Trophoblast cell (in vitro differentiated cells and primary cell): ENCODE measurements around the gene RPS19.
A peak's percentile ranks its signal among the peaks of the same experiment; 100 is the strongest.

Experiments
- DNase-seq, 2 donors: peaks; one replicate each; pipeline ENCODE4 v3.0.0-alpha.2; 2016
- H2AFZ ChIP-seq: 2 replicates; pipeline ENCODE4 v1.6.1; 2013; ENCODE audit warnings: low read length, moderate library complexity, mild to moderate bottlenecking; ENCODE audit not compliant: insufficient read depth, poor library complexity
- H2AK5ac ChIP-seq: 2 replicates; pipeline ENCODE4 v1.6.1; 2013; ENCODE audit warnings: mild to moderate bottlenecking, low read length
- H2BK120ac ChIP-seq: 2 replicates; pipeline ENCODE4 v1.6.1; 2013; ENCODE audit warnings: low read length, mild to moderate bottlenecking, moderate library complexity; ENCODE audit not compliant: insufficient read depth, poor library complexity
- H2BK12ac ChIP-seq: 2 replicates; pipeline ENCODE4 v1.6.1; 2013; ENCODE audit warnings: mild to moderate bottlenecking, low read length, moderate library complexity
- H2BK5ac ChIP-seq: 2 replicates; pipeline ENCODE4 v1.6.1; 2013; ENCODE audit warnings: low read length, low read depth, moderate library complexity, mild to moderate bottlenecking; ENCODE audit not compliant: poor library complexity
- H3K14ac ChIP-seq: 2 replicates; pipeline ENCODE4 v1.6.1; 2013; ENCODE audit warnings: mild to moderate bottlenecking, low read length
- H3K18ac ChIP-seq: 2 replicates; pipeline ENCODE4 v1.6.1; 2013; ENCODE audit warnings: mild to moderate bottlenecking, low read length
- H3K23ac ChIP-seq: 2 replicates; pipeline ENCODE4 v1.6.1; 2013; ENCODE audit warnings: low read length
- H3K27ac ChIP-seq: 2 replicates; pipeline ENCODE4 v1.5.1; 2013; ENCODE audit warnings: low read depth, mild to moderate bottlenecking, inconsistent platforms, low read length, moderate library complexity
- H3K27me3 ChIP-seq: 2 replicates; pipeline ENCODE4 v1.6.1; 2013; ENCODE audit warnings: inconsistent platforms, mild to moderate bottlenecking, low read length, moderate library complexity; ENCODE audit not compliant: insufficient read depth
- H3K36me3 ChIP-seq, 2 experiments: 1 replicate in 1 of 2; 2 replicates in 1 of 2; pipeline ENCODE4 v1.6.1; 2013; ENCODE audit warnings: low read length in 2 of 2, mild to moderate bottlenecking in 2 of 2, moderate library complexity in 1 of 2; ENCODE audit not compliant: insufficient read depth in 2 of 2, control insufficient read depth in 1 of 2
- H3K4ac ChIP-seq: 2 replicates; pipeline ENCODE4 v1.6.1; 2013; ENCODE audit warnings: low read depth, mild to moderate bottlenecking, low read length, moderate library complexity
- H3K4me1 ChIP-seq, 2 experiments: 1 replicate in 1 of 2; 2 replicates in 1 of 2; pipeline ENCODE4 v1.6.1; 2013; ENCODE audit warnings: low read length in 2 of 2, mild to moderate bottlenecking in 2 of 2, moderate library complexity in 1 of 2; ENCODE audit not compliant: insufficient read depth in 2 of 2, control insufficient read depth in 1 of 2
- H3K4me2 ChIP-seq: 2 replicates; pipeline ENCODE4 v1.6.1; 2013; ENCODE audit warnings: inconsistent platforms, mild to moderate bottlenecking, low read length, moderate library complexity
- H3K4me3 ChIP-seq: 2 replicates; pipeline ENCODE4 v1.5.1; 2013; ENCODE audit warnings: mild to moderate bottlenecking, low read depth, low read length, inconsistent platforms
- H3K79me1 ChIP-seq: one replicate; pipeline ENCODE4 v1.6.1; 2013; ENCODE audit warnings: low read length
- H3K79me2 ChIP-seq: 2 replicates; pipeline ENCODE4 v1.6.1; 2013; ENCODE audit warnings: low read length, mild to moderate bottlenecking; ENCODE audit not compliant: control insufficient read depth, insufficient read depth, poor library complexity
- H3K9ac ChIP-seq: 2 replicates; pipeline ENCODE4 v1.6.1; 2013; ENCODE audit warnings: mild to moderate bottlenecking, low read length
- H3K9me3 ChIP-seq: 2 replicates; pipeline ENCODE4 v1.6.1; 2013; ENCODE audit warnings: low read depth, mild to moderate bottlenecking, control low read depth, inconsistent platforms, low read length; ENCODE audit not compliant: insufficient read depth
- H4K12ac ChIP-seq: 2 replicates; pipeline ENCODE4 v1.6.1; 2013; ENCODE audit warnings: low read depth, mild to moderate bottlenecking, low read length, moderate library complexity
- H4K8ac ChIP-seq: 2 replicates; pipeline ENCODE4 v1.6.1; 2013; ENCODE audit warnings: low read depth, mild to moderate bottlenecking, low read length, moderate library complexity
- H4K91ac ChIP-seq: one replicate; pipeline ENCODE4 v1.6.1; 2013; ENCODE audit warnings: low read depth, mild to moderate bottlenecking, low read length, moderate library complexity
- WGBS: extraction: QIAGEN DNeasy Blood & Tissue Kit; methylation state at CpG from one replicate; pipeline ENCODE4 v1.1.7; 2013; ENCODE audit warnings: missing lambda C conversion rate; ENCODE audit not compliant: insufficient read length, insufficient coverage; ENCODE audit errors: extremely low coverage; 5-methylcytosine and 5-hydroxymethylcytosine counted together

Gene RPS19

GRCh38 chr19:41903193-41903953, 43.3 kb downstream of the RPS19 start:
- no peaks in the 10 kb centered on the region for H3K4me1 ChIP-seq
- no peak for DNase-seq
- H4K12ac ChIP-seq = no peak overlapping the region
- no peak overlapping the region for H3K14ac ChIP-seq
- no peak overlapping the region for H3K27ac ChIP-seq
- H3K4ac ChIP-seq = no peak overlapping the region
- no peak overlapping the region for H3K4me2 ChIP-seq
- H3K4me3 ChIP-seq = no peak overlapping the region
- H3K18ac ChIP-seq = no peak overlapping the region
- no peak overlapping the region for H4K91ac ChIP-seq
- no peak overlapping the region for H3K23ac ChIP-seq
- H3K36me3 ChIP-seq = peaks cover 70 to 77% of the 10 kb centered on the region in 2 experiments
- no peak overlapping the region for H2BK12ac ChIP-seq
- H3K9ac ChIP-seq = no peak overlapping the region
- no CpG with 5 or more reads among the region's 19 CpGs for WGBS
- H3K79me2 ChIP-seq = no peaks in the 10 kb centered on the region
- H3K79me1 ChIP-seq = no peaks in the 10 kb centered on the region
- H3K9me3 ChIP-seq = peaks cover 2% of the 10 kb centered on the region
- H4K8ac ChIP-seq = no peak overlapping the region
- no peaks in the 10 kb centered on the region for H3K27me3 ChIP-seq
- H2AFZ ChIP-seq = no peak overlapping the region
- no peak overlapping the region for H2BK5ac ChIP-seq
- no peak overlapping the region for H2AK5ac ChIP-seq
- no peak overlapping the region for H2BK120ac ChIP-seq

DNA sequence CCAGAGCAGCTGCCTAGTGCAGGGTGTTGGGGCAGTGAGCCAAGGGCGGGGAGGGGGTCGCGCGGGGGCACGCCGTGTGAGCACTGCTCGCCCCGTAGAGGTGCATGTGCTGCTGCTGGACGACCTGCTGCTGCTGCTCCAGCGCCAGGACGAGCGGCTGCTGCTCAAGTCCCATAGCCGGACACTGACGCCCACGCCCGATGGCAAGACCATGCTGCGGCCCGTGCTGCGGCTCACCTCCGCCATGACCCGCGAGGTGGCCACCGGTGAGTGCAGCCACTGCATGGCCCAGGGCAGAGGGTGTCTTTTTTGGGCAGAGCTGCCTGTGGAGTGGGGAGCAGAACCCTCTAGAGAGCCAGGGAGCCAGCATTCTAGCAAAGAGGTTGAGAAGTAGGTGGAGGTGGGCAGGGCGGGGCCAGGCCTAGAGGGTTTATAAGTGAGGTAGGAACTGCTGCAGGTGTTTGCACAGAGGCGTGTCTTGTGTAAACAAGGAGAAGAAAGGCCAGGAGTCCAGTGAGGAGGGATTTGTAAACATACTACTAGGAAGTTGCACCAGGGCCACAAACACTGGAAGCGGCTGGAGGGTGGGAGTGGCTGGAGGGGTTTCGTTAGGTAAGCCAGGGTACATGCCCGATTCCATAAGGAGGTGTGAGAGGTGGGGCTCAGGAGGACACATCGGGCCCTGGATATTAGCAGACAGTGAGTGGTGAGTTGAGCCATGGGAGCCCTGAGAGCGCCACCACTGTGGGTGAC, 44.2 kb downstream of the RPS19 start:
- H4K12ac ChIP-seq = no peak overlapping the region
- no peak overlapping the region for H3K4ac ChIP-seq
- H3K79me1 ChIP-seq = no peaks in the 10 kb centered on the region
- no peak overlapping the region for H2BK120ac ChIP-seq
- H2AFZ ChIP-seq = no peak overlapping the region
- H3K4me2 ChIP-seq = no peak overlapping the region
- no peak overlapping the region for H4K91ac ChIP-seq
- H3K14ac ChIP-seq = no peak overlapping the region
- H3K23ac ChIP-seq = no peak overlapping the region
- H3K27ac ChIP-seq = no peak overlapping the region
- H3K27me3 ChIP-seq = no peaks in the 10 kb centered on the region
- H3K36me3 ChIP-seq = peaks cover 66 to 70% of the 10 kb centered on the region in 2 experiments
- H2BK12ac ChIP-seq = no peak overlapping the region
- no CpG with 5 or more reads among the region's 30 CpGs for WGBS
- DNase-seq = no peak
- no peak overlapping the region for H4K8ac ChIP-seq
- H3K18ac ChIP-seq = no peak overlapping the region
- no peak overlapping the region for H2AK5ac ChIP-seq
- no peak overlapping the region for H2BK5ac ChIP-seq
- H3K79me2 ChIP-seq = no peaks in the 10 kb centered on the region
- no peaks in the 10 kb centered on the region for H3K4me1 ChIP-seq
- H3K9ac ChIP-seq = no peak overlapping the region
- H3K4me3 ChIP-seq = no peak overlapping the region
- peaks cover 2% of the 10 kb centered on the region for H3K9me3 ChIP-seq

DNA sequence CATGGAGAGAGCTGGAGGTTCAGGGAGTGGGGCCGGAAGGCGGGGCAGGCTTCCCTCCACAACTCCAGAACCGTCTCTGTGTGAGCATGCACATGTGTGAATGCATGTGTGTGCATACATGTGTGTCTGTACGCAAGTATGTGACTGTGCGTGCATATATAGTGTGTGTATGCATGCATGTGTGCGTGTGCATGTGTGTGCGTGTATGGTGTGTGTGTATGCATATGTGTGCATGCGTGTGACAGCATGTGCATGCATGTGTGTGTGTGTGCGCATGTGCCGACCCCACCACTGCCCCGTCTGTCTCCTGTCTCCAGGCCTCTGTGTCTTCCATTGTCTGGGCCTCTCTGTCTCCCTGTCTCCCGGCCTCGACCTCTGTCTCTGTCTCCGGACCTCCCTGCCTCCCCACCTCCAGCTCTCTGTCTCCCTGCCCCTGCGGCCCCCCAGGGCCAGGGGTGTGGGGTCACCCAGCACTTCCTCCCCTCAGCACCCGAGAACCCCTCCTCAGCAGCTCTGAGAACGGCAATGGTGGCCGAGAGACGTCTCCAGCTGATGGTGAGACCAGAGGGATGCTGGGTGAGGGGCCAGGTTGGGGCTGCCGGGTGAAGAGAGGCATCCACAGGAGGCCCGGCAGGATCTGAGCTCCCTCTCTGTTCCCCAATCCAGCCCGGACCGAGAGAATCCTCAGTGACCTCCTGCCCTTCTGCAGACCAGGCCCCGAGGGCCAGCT, 45.4 kb downstream of the RPS19 start:
- WGBS = no CpG with 5 or more reads among the region's 24 CpGs

DNA sequence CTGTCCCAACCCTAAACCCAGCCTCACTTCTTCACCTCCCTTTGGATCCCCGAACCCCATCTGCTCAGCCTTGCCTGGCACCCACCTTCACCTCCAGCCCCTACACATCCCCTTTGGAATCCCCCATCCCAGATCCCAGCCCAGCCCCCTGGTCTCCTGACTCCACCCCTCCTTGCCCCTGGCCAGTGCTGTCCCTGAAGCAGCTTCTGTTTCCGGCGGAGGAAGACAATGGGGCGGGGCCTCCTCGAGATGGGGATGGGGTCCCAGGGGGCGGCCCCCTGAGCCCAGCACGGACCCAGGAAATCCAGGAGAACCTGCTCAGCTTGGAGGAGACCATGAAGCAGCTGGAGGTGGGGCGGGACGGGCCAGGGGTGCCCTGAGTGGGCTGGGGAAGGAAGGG, 46.2 kb downstream of the RPS19 start:
- Histone ChIP-seq H2AK5ac (no peak overlapping the region), H3K9me3 (peaks cover 5% of the 10 kb centered on the region), H3K36me3 (peaks cover 60 to 63% of the 10 kb centered on the region in 2 experiments), H3K23ac (no peak overlapping the region), H2BK12ac (no peak overlapping the region), H2AFZ (no peak overlapping the region), H3K4me1 (no peaks in the 10 kb centered on the region), H3K27ac (no peak overlapping the region), H3K79me1 (no peaks in the 10 kb centered on the region), H3K79me2 (no peaks in the 10 kb centered on the region), H3K4me2 (no peak overlapping the region), H3K4me3 (no peak overlapping the region), H3K27me3 (peaks cover 4% of the 10 kb centered on the region), H3K14ac (no peak overlapping the region), H2BK5ac (no peak overlapping the region), H4K8ac (no peak overlapping the region), H4K12ac (no peak overlapping the region), H3K4ac (no peak overlapping the region), H2BK120ac (no peak overlapping the region), H4K91ac (no peak overlapping the region), H3K9ac (no peak overlapping the region), H3K18ac (no peak overlapping the region)
- DNase-seq = no peak
- no CpG with 5 or more reads among the region's 9 CpGs for WGBS

More for the DNA sequence above, 45.4 kb downstream of the RPS19 start:
- Histone ChIP-seq H2BK5ac (no peak overlapping the region), H2BK120ac (no peak overlapping the region), H3K27me3 (no peaks in the 10 kb centered on the region), H3K27ac (no peak overlapping the region), H3K79me2 (no peaks in the 10 kb centered on the region), H4K8ac (no peak overlapping the region), H3K4me2 (no peak overlapping the region), H3K4me3 (peak overlapping the region; percentile 57), H2BK12ac (no peak overlapping the region), H2AFZ (no peak overlapping the region), H3K36me3 (peaks cover 63 to 65% of the 10 kb centered on the region in 2 experiments), H3K4ac (no peak overlapping the region), H4K12ac (no peak overlapping the region), H4K91ac (no peak overlapping the region), H3K18ac (no peak overlapping the region), H2AK5ac (no peak overlapping the region), H3K14ac (no peak overlapping the region), H3K79me1 (no peaks in the 10 kb centered on the region), H3K9ac (no peak overlapping the region), H3K23ac (no peak overlapping the region), H3K4me1 (no peaks in the 10 kb centered on the region), H3K9me3 (peaks cover 2% of the 10 kb centered on the region)
- DNase-seq = no peak
